Measurements from ENCODE around the gene TENM3.

TENM3 gene

GRCh38 chr4:182495645-182496385 lies 252.6 kb downstream of the TENM3 start:
- no peak for DNase-seq (ENCODE audit: low read depth)
- no peak for TF ChIP-seq CTCF (conservative IDR thresholded peaks at IDR 0.05; ENCODE audit: low read depth, low read length)
- no peak overlapping the region for H3K4me3 ChIP-seq (ENCODE audit: low read depth, low read length)

DNA sequence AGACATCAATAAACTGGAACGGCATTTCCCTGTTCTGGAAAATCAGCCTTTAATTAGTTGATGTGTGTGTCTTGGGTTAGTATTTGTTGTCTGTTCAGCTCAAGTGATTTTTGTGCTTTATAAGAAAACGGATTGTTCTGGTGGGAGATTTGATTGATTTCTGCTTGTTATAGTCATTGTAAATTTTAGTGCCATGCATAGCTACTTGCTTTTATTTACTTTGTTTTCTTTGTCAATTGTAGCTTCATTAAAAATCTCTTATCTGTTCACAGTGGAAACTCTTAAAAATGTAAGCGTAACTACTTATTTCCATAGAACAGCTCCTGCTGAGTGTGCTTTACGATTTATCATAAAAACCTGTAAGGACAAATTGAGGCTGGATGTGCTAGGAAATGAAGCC lies 253.2 kb downstream of the TENM3 start:
- TF ChIP-seq CTCF (conservative IDR thresholded peaks at IDR 0.05; ENCODE audit: low read depth, low read length) = no peak
- H3K4me3 ChIP-seq (ENCODE audit: low read depth, low read length) = no peak overlapping the region
- no peak for DNase-seq (ENCODE audit: low read depth)

GRCh38 chr4:182502064-182502463 lies 258.9 kb downstream of the TENM3 start:
- no peak overlapping the region for H3K4me3 ChIP-seq (ENCODE audit: low read depth, low read length)
- TF ChIP-seq CTCF (conservative IDR thresholded peaks at IDR 0.05; ENCODE audit: low read depth, low read length) = no peak
- no peak for DNase-seq (ENCODE audit: low read depth)

DNA sequence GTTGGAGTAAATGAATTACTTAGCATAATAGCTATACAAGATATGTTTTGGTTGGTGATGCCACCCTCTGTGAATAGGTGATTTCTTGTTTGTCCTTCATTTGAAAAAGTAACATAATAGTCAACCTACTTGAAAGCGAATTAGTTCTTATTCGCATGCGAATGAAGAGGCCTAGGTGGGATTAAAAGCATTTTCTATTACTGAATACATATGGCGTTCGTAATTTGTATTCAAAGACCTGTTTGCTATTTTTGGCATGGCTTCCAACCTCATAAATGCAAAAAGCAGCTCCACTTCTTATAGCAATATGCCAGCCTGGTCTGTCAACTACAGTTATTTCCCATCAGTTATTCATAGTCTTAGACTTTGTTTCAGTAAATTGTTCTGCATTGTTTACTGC lies 261.3 kb downstream of the TENM3 start:
- no peak for DNase-seq (ENCODE audit: low read depth)
- no peak overlapping the region for H3K4me3 ChIP-seq (ENCODE audit: low read depth, low read length)
- no peak for TF ChIP-seq CTCF (conservative IDR thresholded peaks at IDR 0.05; ENCODE audit: low read depth, low read length)

GRCh38 chr4:182507805-182508204 lies 264.6 kb downstream of the TENM3 start:
- TF ChIP-seq CTCF (conservative IDR thresholded peaks at IDR 0.05; ENCODE audit: low read depth, low read length) = no peak
- H3K4me3 ChIP-seq (ENCODE audit: low read depth, low read length) = no peak overlapping the region
- DNase-seq (ENCODE audit: low read depth) = no peak

GRCh38 chr4:182510836-182511235 lies 267.6 kb downstream of the TENM3 start:
- no peak overlapping the region for H3K4me3 ChIP-seq (ENCODE audit: low read depth, low read length)
- no peak for TF ChIP-seq CTCF (conservative IDR thresholded peaks at IDR 0.05; ENCODE audit: low read depth, low read length)
- no peak for DNase-seq (ENCODE audit: low read depth)

Data from choroid plexus epithelial cell (primary cell).